ENCODE results near the gene NACC2. TPM values are rescaled to one million over a fixed set of nuclear protein-coding genes. Genes with fewer than 3 reads are reported as not detected.
A peak's percentile ranks its signal among the peaks of the same experiment; 100 is the strongest.
"Not testable (repeated sequence)": the region's sequence is repeated elsewhere in the genome, so short reads cannot be mapped to it uniquely, and the experiment has no call there.

NACC2 gene
- total and polyA plus RNA-seq, 5 experiments from 2014 or later = 1.0 to 10.4 (median 1.3) TPM

DNA sequence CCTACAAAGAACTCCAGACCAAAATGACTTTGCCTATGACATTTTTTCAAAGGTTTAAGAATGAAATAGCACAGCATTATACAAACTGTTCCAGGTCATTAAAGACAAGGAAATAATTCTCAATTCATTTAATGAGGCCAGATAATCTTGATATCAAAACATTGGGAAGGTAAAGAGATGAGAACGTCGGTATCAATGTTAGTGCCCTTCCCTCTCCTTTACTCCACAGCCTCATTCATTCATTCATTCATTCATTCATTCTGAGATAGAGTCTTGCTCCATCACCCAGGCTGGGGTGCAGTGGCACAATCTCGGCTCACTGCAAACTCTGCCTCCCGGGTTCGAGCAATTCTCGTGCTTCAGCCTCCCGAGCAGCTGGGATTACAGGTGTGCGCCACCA lies 64.0 kb downstream of the NACC2 start:
- DNase-seq = no peak
- no peak for ATAC-seq
- Mint-ChIP-seq H3K36me3 (peaks cover 18 to 36% (median 21%) of the 10 kb centered on the region in 3 donors), H3K4me3 (no peak overlapping the region), H3K27me3 (no peaks in the 10 kb centered on the region), H3K4me1 (peaks cover 0 to 24% (median 11%) of the 10 kb centered on the region in 4 donors), H3K9me3 (peaks cover 0 to 19% (median 3%) of the 10 kb centered on the region in 9 donors), H3K27ac (no peak overlapping the region)
- POLR2A ChIA-PET = no interaction called here

- Mint-ChIP-seq H3K4me3 (no peak overlapping the region), H3K27ac (no peak overlapping the region), H3K27me3 (no peaks in the 10 kb centered on the region), H3K9me3 (peaks cover 0 to 11% (median 0%) of the 10 kb centered on the region in 9 donors), H3K36me3 (peaks cover 11 to 29% (median 16%) of the 10 kb centered on the region in 3 donors), H3K4me1 (peaks cover 0 to 18% (median 7%) of the 10 kb centered on the region in 4 donors)
- POLR2A ChIA-PET = no interaction called here
- DNase-seq (peak in 1 of 10 donors; percentile 55), ATAC-seq (no peak)
Observed at GRCh38 chr9:136029556-136029955, 65.5 kb downstream of the NACC2 start.

GRCh38 chr9:136028760-136029470 lies 66.2 kb downstream of the NACC2 start:
- POLR2A ChIA-PET = no interaction called here
- DNase-seq (peak in 1 of 10 donors; percentile 4), ATAC-seq (no peak)
- no peaks in the 10 kb centered on the region for H3K27me3 Mint-ChIP-seq
- H3K9me3 Mint-ChIP-seq = peaks cover 0 to 10% (median 0%) of the 10 kb centered on the region in 9 donors
- no peak overlapping the region for H3K4me3 Mint-ChIP-seq
- peaks cover 0 to 12% (median 8%) of the 10 kb centered on the region in 4 donors for H3K4me1 Mint-ChIP-seq
- H3K36me3 Mint-ChIP-seq = peaks cover 11 to 29% (median 16%) of the 10 kb centered on the region in 3 donors
- no peak overlapping the region for H3K27ac Mint-ChIP-seq

- peak in 1 of 10 donors; percentile 16 for DNase-seq
- ATAC-seq, H3K4me3 Mint-ChIP-seq, POLR2A ChIA-PET, H3K27me3 Mint-ChIP-seq: not testable (repeated sequence)
- Mint-ChIP-seq H3K27ac (peak overlapping the region in 1 of 10 donors; percentile 65), H3K36me3 (peaks cover 11 to 20% (median 16%) of the 10 kb centered on the region in 3 donors), H3K4me1 (peaks cover 6 to 14% (median 8%) of the 10 kb centered on the region in 4 donors), H3K9me3 (peaks cover 0 to 10% (median 0%) of the 10 kb centered on the region in 9 donors)
Observed at GRCh38 chr9:136026943-136027289, 68.2 kb downstream of the NACC2 start.

DNA sequence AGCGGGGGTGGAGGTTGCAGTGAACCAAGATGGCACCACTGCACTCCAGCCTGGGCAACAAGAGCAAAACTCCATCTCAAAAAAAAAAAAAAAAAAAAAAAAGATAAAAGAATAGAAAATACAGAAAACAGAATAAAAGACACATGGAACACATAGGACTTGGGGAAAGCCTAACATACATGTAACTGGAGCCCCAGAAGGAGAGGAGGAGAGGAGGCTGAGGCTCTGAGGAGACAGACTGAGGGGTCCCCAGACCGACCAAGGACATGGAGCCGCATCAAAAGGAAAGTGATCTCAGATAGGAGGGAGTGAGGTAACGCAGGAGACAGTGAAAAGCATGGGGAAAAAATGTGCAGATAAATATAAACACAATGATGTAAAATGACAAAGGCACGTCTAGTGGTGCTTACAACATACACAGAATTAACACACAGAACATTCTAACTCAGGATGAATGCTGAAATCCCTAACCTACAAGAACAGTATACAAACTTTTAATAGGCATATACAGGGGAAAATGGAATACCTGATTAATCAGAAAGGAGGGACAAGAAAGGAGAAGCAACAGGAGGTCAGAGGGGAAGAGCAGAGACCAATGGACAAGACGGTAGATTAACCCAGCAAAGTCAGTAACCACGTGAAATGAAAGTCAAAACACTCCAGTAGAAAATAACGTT lies 68.7 kb downstream of the NACC2 start:
- Mint-ChIP-seq H3K4me3 (no peak overlapping the region), H3K9me3 (peaks cover 0 to 10% (median 0%) of the 10 kb centered on the region in 9 donors), H3K36me3 (peaks cover 11 to 20% (median 16%) of the 10 kb centered on the region in 3 donors), H3K4me1 (peaks cover 6 to 18% (median 10%) of the 10 kb centered on the region in 4 donors), H3K27ac (peak overlapping the region in 1 of 10 donors; percentile 65), H3K27me3 (no peaks in the 10 kb centered on the region)
- ATAC-seq (no peak), DNase-seq (no peak)
- POLR2A ChIA-PET = no interaction called here

- DNase-seq (no peak), ATAC-seq (no peak)
- Mint-ChIP-seq H3K4me3 (no peak overlapping the region), H3K36me3 (peaks cover 11 to 17% (median 15%) of the 10 kb centered on the region in 3 donors), H3K27me3 (no peaks in the 10 kb centered on the region), H3K9me3 (peaks cover 0 to 10% (median 0%) of the 10 kb centered on the region in 9 donors), H3K4me1 (peaks cover 6 to 23% (median 10%) of the 10 kb centered on the region in 4 donors), H3K27ac (peak overlapping the region in 2 of 10 donors; percentile 27 to 65)
- POLR2A ChIA-PET = no interaction called here
Observed at GRCh38 chr9:136025481-136025880, 69.6 kb downstream of the NACC2 start.

- Mint-ChIP-seq H3K4me3 (no peak overlapping the region), H3K9me3 (peaks cover 0 to 10% (median 0%) of the 10 kb centered on the region in 9 donors), H3K4me1 (peaks cover 6 to 25% (median 10%) of the 10 kb centered on the region in 4 donors), H3K27me3 (no peaks in the 10 kb centered on the region), H3K36me3 (peaks cover 11 to 17% (median 11%) of the 10 kb centered on the region in 3 donors), H3K27ac (peak overlapping the region in 2 of 10 donors; percentile 27 to 65)
- POLR2A ChIA-PET = no interaction called here
- ATAC-seq (no peak), DNase-seq (no peak)
Observed at GRCh38 chr9:136024696-136025316, 70.3 kb downstream of the NACC2 start.

- no peak overlapping the region for H3K4me3 Mint-ChIP-seq
- H3K9me3 Mint-ChIP-seq = peaks cover 0 to 10% (median 0%) of the 10 kb centered on the region in 9 donors
- peaks cover 11 to 17% (median 11%) of the 10 kb centered on the region in 3 donors for H3K36me3 Mint-ChIP-seq
- ATAC-seq (no peak), DNase-seq (no peak)
- POLR2A ChIA-PET = no interaction called here
- no peak overlapping the region for H3K27ac Mint-ChIP-seq
- H3K4me1 Mint-ChIP-seq = peaks cover 6 to 25% (median 10%) of the 10 kb centered on the region in 4 donors
- no peaks in the 10 kb centered on the region for H3K27me3 Mint-ChIP-seq
Observed at GRCh38 chr9:136024286-136024685, 70.8 kb downstream of the NACC2 start.

DNA sequence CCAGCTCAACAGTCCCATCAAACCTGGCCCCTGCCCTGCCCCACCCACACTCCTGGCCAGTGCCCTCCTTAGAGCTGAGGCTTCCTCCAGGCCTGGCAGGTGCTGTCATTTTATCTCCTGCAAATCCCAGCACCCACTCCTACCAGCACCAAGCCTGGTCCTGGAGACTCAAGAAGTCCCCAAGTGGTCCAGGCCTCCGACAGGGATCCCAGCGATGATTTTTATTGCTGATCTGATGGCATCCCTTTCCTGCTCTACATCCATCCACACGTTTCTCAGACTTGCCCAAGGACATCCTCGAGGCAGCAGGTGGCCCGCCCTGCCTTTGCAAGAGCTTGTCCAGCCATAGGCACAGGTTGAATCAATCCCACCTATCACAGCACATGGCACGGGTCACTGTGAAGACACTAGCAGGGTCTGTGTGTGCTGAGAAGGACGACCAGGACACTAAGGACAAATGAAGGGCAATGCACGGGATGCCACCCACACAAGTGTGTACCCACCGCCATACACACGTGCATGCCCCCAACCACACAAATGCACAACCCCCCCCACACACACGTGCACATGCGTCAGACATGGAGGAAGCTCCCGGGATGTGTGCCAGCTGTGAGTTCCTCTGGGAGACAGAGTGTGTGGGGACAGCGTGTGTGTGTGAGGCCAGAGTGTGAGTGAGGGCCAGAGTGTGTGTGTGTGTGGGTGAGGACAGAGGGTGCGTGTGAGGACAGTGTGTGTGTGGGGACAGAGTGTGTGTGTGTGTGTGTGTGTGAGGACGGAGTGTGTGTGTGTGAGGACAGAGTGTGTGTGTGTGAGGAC lies 71.5 kb downstream of the NACC2 start:
- no peak overlapping the region for H3K4me3 Mint-ChIP-seq
- H3K27ac Mint-ChIP-seq = peak overlapping the region in 1 of 10 donors; percentile 48

GRCh38 chr9:136022731-136023409 lies 72.2 kb downstream of the NACC2 start:
- peaks cover 6 to 25% (median 10%) of the 10 kb centered on the region in 4 donors for H3K4me1 Mint-ChIP-seq
- no peak overlapping the region for H3K4me3 Mint-ChIP-seq
- ATAC-seq = no peak
- H3K27ac Mint-ChIP-seq = no peak overlapping the region
- POLR2A ChIA-PET = no interaction called here
- H3K9me3 Mint-ChIP-seq = peaks cover 0 to 10% (median 0%) of the 10 kb centered on the region in 9 donors
- H3K36me3 Mint-ChIP-seq = peaks cover 7 to 14% (median 11%) of the 10 kb centered on the region in 3 donors
- no peak for DNase-seq
- no peaks in the 10 kb centered on the region for H3K27me3 Mint-ChIP-seq

More for the DNA sequence above, 71.5 kb downstream of the NACC2 start:
- no peak for ATAC-seq
- no peak for DNase-seq
- Mint-ChIP-seq H3K36me3 (peaks cover 7 to 14% (median 11%) of the 10 kb centered on the region in 3 donors), H3K27me3 (no peaks in the 10 kb centered on the region), H3K9me3 (peaks cover 0 to 10% (median 0%) of the 10 kb centered on the region in 9 donors), H3K4me1 (peaks cover 6 to 25% (median 10%) of the 10 kb centered on the region in 4 donors)
- POLR2A ChIA-PET = no interaction called here

DNA sequence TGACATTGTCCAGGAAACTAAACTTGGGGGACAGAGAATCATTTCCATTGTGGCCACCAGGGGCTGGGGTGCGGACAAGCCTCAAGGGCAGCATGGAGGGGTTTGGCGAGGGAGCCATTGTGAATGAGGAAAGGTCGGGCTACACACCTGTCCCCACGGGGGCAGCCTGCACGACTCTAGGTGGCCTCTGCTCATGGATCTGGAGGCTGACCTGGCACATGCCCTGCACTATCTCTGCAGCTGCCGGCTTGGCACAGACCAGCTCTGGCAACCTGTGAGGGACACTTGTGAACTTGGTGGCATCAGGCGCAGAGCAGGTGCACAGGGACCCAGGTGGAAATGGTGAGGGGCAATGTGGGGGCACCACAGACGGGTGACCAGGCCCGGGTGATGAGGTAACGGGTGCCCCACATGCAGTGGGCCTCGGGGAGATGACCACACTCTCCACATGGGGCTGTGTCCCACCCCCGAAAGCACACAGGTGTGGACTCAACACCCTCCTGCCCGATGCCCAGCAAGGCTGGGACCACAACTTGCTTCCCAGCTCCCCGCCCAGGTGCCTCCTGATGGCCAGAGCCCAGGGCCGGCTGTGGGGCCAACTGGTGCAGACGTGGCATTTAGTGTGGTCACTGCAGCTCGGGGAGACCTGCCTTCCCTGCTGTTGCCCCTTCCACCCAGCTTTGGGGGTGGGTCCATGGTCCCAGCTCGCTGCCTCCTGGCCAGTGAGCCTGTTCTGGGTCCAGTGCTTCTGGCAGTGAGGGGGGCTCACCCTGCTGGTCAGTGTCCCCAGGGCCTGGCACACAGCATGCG lies 73.0 kb downstream of the NACC2 start:
- POLR2A ChIA-PET = no interaction called here
- H3K4me3 Mint-ChIP-seq = no peak overlapping the region
- peaks cover 6 to 25% (median 9%) of the 10 kb centered on the region in 4 donors for H3K4me1 Mint-ChIP-seq
- H3K36me3 Mint-ChIP-seq = peaks cover 5 to 14% (median 11%) of the 10 kb centered on the region in 3 donors
- no peaks in the 10 kb centered on the region for H3K27me3 Mint-ChIP-seq
- peaks cover 0 to 10% (median 0%) of the 10 kb centered on the region in 9 donors for H3K9me3 Mint-ChIP-seq
- ATAC-seq (no peak), DNase-seq (no peak)
- H3K27ac Mint-ChIP-seq = no peak overlapping the region
